ENCODE measurements around the gene C12orf76. TPM values are rescaled to one million over a fixed set of nuclear protein-coding genes. Genes with fewer than 3 reads are reported as not detected.
A peak's percentile ranks its signal among the peaks of the same experiment; 100 is the strongest.

Gene C12orf76
- total RNA-seq, 1 experiment from 2014 or later = 18.3 TPM

DNA sequence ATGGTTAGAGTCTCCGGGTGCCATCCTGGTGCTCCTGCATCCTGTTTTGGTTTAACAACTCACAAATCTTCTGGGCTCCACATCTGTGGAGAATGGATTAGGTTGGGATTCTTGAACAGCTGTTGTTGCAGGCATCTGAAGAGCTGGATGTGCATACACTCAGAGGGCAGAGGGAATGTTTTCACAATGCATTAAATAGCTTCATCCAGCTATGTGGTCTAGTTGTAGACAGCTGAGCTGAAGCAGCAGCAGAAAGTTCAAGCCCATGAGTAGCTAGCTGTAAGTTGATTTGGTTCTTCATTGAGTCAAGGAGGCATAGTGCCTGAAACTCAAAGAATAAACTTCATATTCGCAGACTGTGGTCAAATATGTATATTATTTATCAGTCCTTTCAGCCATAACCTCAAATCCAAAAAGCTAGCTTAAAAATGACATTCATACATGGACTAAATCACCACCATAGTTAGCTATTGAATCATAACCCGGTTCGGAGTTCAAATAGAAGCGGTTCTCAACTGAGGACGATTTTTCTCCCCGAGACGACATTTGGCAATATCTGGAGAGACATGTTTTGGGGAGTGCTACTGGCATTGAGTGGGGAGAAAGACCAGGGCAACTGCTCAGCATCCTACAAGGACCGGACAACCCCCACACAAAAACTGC is 50.0 kb downstream of the C12orf76 start:
- POLR2A ChIA-PET = interaction anchor here (0.6 kb wide), 1 partner anchor 843 kb away, joined by 5 read pairs; no protein-coding TSS in a partner anchor
- CTCF ChIA-PET = interaction anchor here (0.8 to 1.1 kb wide), 2 partner anchors 87 to 451 kb away, joined by 3 to 6 read pairs; partner anchors contain the start of gene ARPC3
- TF ChIP-seq NR1H2 (CRISPR knock-in tag; IDR thresholded peaks at IDR 0.05) (no peak), NR3C1 (CRISPR knock-in tag; conservative IDR thresholded peaks at IDR 0.05; ENCODE audit: low read depth) (no peak), ZNF423 (CRISPR knock-in tag; IDR thresholded peaks at IDR 0.05) (no peak), MYBL2 (CRISPR knock-in tag; IDR thresholded peaks at IDR 0.05) (no peak), ZNF317 (CRISPR knock-in tag; IDR thresholded peaks at IDR 0.05; ENCODE audit: borderline replicate concordance, low read depth) (no peak), NR2C2 (CRISPR knock-in tag; IDR thresholded peaks at IDR 0.05) (no peak), ZBTB21 (CRISPR knock-in tag; IDR thresholded peaks at IDR 0.05; ENCODE audit: borderline replicate concordance) (no peak), GTF2I (CRISPR knock-in tag; conservative IDR thresholded peaks at IDR 0.05) (no peak), ZNF671 (CRISPR knock-in tag; IDR thresholded peaks at IDR 0.05) (no peak), ETV6 (CRISPR knock-in tag; IDR thresholded peaks at IDR 0.05) (no peak), NFATC4 (CRISPR knock-in tag; IDR thresholded peaks at IDR 0.05) (no peak), KAT7 (CRISPR knock-in tag; IDR thresholded peaks at IDR 0.05; ENCODE audit: borderline replicate concordance) (no peak)
- TF ChIP-seq, protein P1, sequence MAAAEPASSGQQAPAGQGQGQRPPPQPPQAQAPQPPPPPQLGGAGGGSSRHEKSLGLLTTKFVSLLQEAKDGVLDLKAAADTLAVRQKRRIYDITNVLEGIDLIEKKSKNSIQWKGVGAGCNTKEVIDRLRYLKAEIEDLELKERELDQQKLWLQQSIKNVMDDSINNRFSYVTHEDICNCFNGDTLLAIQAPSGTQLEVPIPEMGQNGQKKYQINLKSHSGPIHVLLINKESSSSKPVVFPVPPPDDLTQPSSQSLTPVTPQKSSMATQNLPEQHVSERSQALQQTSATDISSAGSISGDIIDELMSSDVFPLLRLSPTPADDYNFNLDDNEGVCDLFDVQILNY (CRISPR knock-in tag; IDR thresholded peaks at IDR 0.05) = no peak
- TF ChIP-seq, protein P2, sequence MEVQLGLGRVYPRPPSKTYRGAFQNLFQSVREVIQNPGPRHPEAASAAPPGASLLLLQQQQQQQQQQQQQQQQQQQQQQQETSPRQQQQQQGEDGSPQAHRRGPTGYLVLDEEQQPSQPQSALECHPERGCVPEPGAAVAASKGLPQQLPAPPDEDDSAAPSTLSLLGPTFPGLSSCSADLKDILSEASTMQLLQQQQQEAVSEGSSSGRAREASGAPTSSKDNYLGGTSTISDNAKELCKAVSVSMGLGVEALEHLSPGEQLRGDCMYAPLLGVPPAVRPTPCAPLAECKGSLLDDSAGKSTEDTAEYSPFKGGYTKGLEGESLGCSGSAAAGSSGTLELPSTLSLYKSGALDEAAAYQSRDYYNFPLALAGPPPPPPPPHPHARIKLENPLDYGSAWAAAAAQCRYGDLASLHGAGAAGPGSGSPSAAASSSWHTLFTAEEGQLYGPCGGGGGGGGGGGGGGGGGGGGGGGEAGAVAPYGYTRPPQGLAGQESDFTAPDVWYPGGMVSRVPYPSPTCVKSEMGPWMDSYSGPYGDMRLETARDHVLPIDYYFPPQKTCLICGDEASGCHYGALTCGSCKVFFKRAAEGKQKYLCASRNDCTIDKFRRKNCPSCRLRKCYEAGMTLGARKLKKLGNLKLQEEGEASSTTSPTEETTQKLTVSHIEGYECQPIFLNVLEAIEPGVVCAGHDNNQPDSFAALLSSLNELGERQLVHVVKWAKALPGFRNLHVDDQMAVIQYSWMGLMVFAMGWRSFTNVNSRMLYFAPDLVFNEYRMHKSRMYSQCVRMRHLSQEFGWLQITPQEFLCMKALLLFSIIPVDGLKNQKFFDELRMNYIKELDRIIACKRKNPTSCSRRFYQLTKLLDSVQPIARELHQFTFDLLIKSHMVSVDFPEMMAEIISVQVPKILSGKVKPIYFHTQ (CRISPR knock-in tag; IDR thresholded peaks at IDR 0.05) = no peak
- TF ChIP-seq, protein P3, sequence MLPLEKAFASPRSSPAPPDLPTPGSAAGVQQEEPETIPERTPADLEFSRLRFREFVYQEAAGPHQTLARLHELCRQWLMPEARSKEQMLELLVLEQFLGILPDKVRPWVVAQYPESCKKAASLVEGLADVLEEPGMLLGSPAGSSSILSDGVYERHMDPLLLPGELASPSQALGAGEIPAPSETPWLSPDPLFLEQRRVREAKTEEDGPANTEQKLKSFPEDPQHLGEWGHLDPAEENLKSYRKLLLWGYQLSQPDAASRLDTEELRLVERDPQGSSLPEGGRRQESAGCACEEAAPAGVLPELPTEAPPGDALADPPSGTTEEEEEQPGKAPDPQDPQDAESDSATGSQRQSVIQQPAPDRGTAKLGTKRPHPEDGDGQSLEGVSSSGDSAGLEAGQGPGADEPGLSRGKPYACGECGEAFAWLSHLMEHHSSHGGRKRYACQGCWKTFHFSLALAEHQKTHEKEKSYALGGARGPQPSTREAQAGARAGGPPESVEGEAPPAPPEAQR (CRISPR knock-in tag; IDR thresholded peaks at IDR 0.05) = no peak
- TF ChIP-seq, protein P4, sequence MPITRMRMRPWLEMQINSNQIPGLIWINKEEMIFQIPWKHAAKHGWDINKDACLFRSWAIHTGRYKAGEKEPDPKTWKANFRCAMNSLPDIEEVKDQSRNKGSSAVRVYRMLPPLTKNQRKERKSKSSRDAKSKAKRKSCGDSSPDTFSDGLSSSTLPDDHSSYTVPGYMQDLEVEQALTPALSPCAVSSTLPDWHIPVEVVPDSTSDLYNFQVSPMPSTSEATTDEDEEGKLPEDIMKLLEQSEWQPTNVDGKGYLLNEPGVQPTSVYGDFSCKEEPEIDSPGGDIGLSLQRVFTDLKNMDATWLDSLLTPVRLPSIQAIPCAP (CRISPR knock-in tag; IDR thresholded peaks at IDR 0.05) = no peak
- TF ChIP-seq, protein P5, sequence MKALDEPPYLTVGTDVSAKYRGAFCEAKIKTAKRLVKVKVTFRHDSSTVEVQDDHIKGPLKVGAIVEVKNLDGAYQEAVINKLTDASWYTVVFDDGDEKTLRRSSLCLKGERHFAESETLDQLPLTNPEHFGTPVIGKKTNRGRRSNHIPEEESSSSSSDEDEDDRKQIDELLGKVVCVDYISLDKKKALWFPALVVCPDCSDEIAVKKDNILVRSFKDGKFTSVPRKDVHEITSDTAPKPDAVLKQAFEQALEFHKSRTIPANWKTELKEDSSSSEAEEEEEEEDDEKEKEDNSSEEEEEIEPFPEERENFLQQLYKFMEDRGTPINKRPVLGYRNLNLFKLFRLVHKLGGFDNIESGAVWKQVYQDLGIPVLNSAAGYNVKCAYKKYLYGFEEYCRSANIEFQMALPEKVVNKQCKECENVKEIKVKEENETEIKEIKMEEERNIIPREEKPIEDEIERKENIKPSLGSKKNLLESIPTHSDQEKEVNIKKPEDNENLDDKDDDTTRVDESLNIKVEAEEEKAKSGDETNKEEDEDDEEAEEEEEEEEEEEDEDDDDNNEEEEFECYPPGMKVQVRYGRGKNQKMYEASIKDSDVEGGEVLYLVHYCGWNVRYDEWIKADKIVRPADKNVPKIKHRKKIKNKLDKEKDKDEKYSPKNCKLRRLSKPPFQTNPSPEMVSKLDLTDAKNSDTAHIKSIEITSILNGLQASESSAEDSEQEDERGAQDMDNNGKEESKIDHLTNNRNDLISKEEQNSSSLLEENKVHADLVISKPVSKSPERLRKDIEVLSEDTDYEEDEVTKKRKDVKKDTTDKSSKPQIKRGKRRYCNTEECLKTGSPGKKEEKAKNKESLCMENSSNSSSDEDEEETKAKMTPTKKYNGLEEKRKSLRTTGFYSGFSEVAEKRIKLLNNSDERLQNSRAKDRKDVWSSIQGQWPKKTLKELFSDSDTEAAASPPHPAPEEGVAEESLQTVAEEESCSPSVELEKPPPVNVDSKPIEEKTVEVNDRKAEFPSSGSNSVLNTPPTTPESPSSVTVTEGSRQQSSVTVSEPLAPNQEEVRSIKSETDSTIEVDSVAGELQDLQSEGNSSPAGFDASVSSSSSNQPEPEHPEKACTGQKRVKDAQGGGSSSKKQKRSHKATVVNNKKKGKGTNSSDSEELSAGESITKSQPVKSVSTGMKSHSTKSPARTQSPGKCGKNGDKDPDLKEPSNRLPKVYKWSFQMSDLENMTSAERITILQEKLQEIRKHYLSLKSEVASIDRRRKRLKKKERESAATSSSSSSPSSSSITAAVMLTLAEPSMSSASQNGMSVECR (CRISPR knock-in tag; IDR thresholded peaks at IDR 0.05; ENCODE audit: borderline replicate concordance) = no peak
- TF ChIP-seq, protein P6, sequence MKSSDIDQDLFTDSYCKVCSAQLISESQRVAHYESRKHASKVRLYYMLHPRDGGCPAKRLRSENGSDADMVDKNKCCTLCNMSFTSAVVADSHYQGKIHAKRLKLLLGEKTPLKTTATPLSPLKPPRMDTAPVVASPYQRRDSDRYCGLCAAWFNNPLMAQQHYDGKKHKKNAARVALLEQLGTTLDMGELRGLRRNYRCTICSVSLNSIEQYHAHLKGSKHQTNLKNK (CRISPR knock-in tag; IDR thresholded peaks at IDR 0.05) = no peak
- TF ChIP-seq, protein P7, sequence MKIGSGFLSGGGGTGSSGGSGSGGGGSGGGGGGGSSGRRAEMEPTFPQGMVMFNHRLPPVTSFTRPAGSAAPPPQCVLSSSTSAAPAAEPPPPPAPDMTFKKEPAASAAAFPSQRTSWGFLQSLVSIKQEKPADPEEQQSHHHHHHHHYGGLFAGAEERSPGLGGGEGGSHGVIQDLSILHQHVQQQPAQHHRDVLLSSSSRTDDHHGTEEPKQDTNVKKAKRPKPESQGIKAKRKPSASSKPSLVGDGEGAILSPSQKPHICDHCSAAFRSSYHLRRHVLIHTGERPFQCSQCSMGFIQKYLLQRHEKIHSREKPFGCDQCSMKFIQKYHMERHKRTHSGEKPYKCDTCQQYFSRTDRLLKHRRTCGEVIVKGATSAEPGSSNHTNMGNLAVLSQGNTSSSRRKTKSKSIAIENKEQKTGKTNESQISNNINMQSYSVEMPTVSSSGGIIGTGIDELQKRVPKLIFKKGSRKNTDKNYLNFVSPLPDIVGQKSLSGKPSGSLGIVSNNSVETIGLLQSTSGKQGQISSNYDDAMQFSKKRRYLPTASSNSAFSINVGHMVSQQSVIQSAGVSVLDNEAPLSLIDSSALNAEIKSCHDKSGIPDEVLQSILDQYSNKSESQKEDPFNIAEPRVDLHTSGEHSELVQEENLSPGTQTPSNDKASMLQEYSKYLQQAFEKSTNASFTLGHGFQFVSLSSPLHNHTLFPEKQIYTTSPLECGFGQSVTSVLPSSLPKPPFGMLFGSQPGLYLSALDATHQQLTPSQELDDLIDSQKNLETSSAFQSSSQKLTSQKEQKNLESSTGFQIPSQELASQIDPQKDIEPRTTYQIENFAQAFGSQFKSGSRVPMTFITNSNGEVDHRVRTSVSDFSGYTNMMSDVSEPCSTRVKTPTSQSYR (CRISPR knock-in tag; IDR thresholded peaks at IDR 0.05) = no peak
- Mint-ChIP-seq H3K27me3 (ENCODE audit: low read depth) (peaks cover 13% of the 10 kb centered on the region), H3K27ac (peak overlapping the region; percentile 93; the same call in 1 of the 2 replicates), H3K4me3 (peak overlapping the region; percentile 86), H3K9me3 (no peaks in the 10 kb centered on the region), H3K36me3 (no peaks in the 10 kb centered on the region), H3K4me1 (peaks cover 33% of the 10 kb centered on the region)
- DNase-seq (ENCODE audit: low spot score) = no peak
- ATAC-seq = no peak

Data from WTC11 (cell line).